Transverse colon (tissue), 4 donors: ENCODE data around the gene LAMC1. TPM values are rescaled to one million over a fixed set of nuclear protein-coding genes. Genes with fewer than 3 reads are reported as not detected.

Experiments used
- DNase-seq: peaks from one replicate; pipeline ENCODE4 v3.0.0-alpha.2; 2019
- H3K27ac ChIP-seq, 4 donors: fragments of 200-600 bp; sonication (generic); 2 replicates each; pipeline ENCODE4 v1.5.1; 2016 to 2018; ENCODE audit warnings: inconsistent platforms in 4 of 4
- H3K27me3 ChIP-seq: fragments of 200-600 bp; sonication (generic); 2 replicates; pipeline ENCODE4 v1.5.1; 2017; ENCODE audit warnings: inconsistent platforms
- H3K36me3 ChIP-seq, 4 donors: fragments of 200-600 bp; sonication (generic); 2 replicates each; pipeline ENCODE4 v1.5.1; 2017 to 2019; ENCODE audit warnings: inconsistent platforms in 4 of 4
- H3K4me1 ChIP-seq, 4 donors: fragments of 200-600 bp; sonication (generic); 2 replicates each; pipeline ENCODE4 v1.5.1; 2017 to 2020; ENCODE audit warnings: inconsistent platforms in 4 of 4
- H3K4me3 ChIP-seq, 4 donors: fragments of 200-600 bp; sonication (generic); 1 replicate in 1 of 4; 2 replicates in 3 of 4; pipeline versions ENCODE4 v1.5.1 to v1.6.1; 2017 to 2019; ENCODE audit warnings: inconsistent platforms in 4 of 4
- H3K9me3 ChIP-seq, 2 donors: fragments of 200-600 bp; sonication (generic); 2 replicates each; pipeline ENCODE4 v1.5.1; 2017 to 2019; ENCODE audit warnings: inconsistent platforms in 2 of 2
- CTCF ChIP-seq, 5 experiments: fragments of 200-600 bp in 3 of 5; fragments of 450-650 bp in 2 of 5; sonication (generic) in 3 of 5; IDR thresholded peaks; 1 replicate in 2 of 5; 2 replicates in 3 of 5; pipeline ENCODE4 v1.5.1; 2016 to 2017; ENCODE audit warnings: antibody characterized with exemption in 5 of 5, inconsistent platforms in 3 of 5, mild to moderate bottlenecking in 2 of 5, moderate library complexity in 1 of 5
- EP300 ChIP-seq: sonication (generic); formaldehyde crosslinking; IDR thresholded peaks from one replicate; pipeline ENCODE4 v1.6.1; 2017; ENCODE audit warnings: antibody characterized with exemption, low read depth
- POLR2A ChIP-seq: fragments of 450-650 bp; IDR thresholded peaks from one replicate; pipeline ENCODE4 v1.6.1; 2016; ENCODE audit warnings: antibody characterized with exemption, mild to moderate bottlenecking, moderate library complexity
- POLR2AphosphoS5 ChIP-seq, 3 donors: sonication (generic); formaldehyde crosslinking; IDR thresholded peaks; one replicate each; pipeline ENCODE4 v1.6.1; 2016; ENCODE audit warnings: antibody characterized with exemption in 3 of 3
- WGBS, 2 donors: methylation state at CpG; one replicate each; pipeline ENCODE4 v1.1.5; 2018; ENCODE audit warnings: low coverage in 1 of 2; 5-methylcytosine and 5-hydroxymethylcytosine counted together
- in situ Hi-C, 4 donors: fragments of 200-750 bp; cut with MboI; loops; one replicate each; pipeline versions ENCODE4 v1.15.0 to v1.15.1; 2017; ENCODE audit warnings: low sequenced_read_pairs in 3 of 4, low pct_ligation_motif_present in 1 of 4, low pct_unique_long_range_greater_than_20kb in 1 of 4
- intact Hi-C: fragments of 100-400 bp; cut with DNase I; formaldehyde crosslinking; loops from one replicate; pipeline ENCODE4 v1.15.1; 2023; ENCODE audit warnings: low total_unique reads
- total RNA-seq, 4 donors: library from RNA; depleted of rRNA; stranded (reverse); fragments of >200 nt; gene quantifications; one replicate each; pipeline ENCODE4 v1.1.0, GENCODE V29; 2016

LAMC1 gene
- total RNA-seq, 4 donors from 2014 or later: 77.7 to 633 (median 138) TPM

DNA sequence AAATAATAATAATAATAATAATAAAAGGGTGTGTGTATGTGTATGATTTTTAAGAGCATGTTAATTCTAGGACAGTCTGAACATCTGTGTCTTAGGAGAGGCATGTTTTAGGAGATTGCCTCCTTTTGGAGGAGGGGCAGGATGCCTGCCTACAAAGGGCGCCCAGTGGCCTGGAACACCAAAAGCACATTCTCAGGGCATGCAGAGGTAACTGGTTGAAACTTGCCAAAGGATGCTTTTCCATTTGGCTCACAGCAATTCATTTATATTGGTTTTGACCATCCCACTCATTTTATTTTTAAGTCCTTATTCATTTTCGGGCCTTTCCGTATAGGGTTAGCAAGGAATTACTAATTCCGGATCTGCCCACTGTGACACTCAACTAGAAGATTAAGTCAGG, 141.7 kb downstream of the LAMC1 start:
- WGBS, 2 donors: 95 to 96% methylated on average over 4 of the region's 4 CpGs
- no peaks in the 10 kb centered on the region for H3K36me3 ChIP-seq

DNA sequence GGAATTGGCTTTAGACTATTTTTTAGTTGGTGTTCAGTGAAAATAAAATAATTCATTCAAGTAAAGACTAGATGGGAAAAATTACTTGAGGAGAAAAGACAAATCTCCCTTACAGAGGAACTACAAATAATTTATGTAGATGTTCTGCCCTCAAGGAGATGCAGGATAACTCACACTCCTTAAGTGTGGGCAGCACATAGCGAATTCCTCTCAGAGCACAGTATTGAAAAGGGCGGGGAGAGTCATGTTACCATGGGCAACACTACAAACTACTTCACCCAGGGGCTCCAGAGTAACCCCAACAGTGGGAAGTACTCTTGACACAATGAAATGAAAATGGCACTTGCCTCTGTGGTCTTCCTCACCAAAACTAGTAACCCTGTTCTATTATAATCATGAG, 142.2 kb downstream of the LAMC1 start:
- 79 to 85% methylated on average over 2 of the region's 2 CpGs for WGBS, 2 donors

More for the DNA sequence above, 141.7 kb downstream of the LAMC1 start:
- in situ Hi-C loops: no loop called here
- Histone ChIP-seq H3K9me3 (no peaks in the 10 kb centered on the region), H3K4me1 (no peaks in the 10 kb centered on the region), H3K4me3 (no peak overlapping the region), H3K27ac (no peak overlapping the region), H3K27me3 (no peaks in the 10 kb centered on the region)
- DNase-seq: no peak
- intact Hi-C loops: no loop called here
- TF ChIP-seq POLR2AphosphoS5 (IDR thresholded peaks at IDR 0.05) (no peak), POLR2A (no peak), EP300 (no peak), CTCF (IDR thresholded peaks at IDR 0.05) (no peak)

DNA sequence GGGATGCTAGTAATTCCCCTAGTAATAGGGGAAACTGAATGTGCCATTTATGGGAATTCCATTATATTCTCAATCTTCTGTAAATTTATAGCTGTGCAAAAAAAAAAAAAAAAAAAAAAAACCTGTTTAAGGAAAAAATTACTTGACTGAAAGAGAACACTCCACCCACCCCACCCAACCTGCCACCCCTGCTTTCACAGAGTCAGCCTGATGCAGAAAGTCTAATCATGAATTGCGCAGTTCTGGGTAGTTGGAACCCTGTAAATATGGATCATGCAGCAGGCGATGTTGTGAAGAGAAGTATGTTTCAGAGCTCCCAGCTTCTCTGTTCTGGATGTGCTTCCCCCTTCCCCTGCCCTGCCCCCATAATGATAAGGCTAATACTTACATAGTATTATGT, 143.2 kb downstream of the LAMC1 start:
- Histone ChIP-seq H3K4me3 (no peak overlapping the region), H3K36me3 (no peaks in the 10 kb centered on the region), H3K27ac (no peak overlapping the region), H3K27me3 (no peaks in the 10 kb centered on the region), H3K4me1 (no peaks in the 10 kb centered on the region), H3K9me3 (no peaks in the 10 kb centered on the region)
- 96 to 100% methylated on average over 1 to 2 of the region's 2 CpGs for WGBS, 2 donors
- TF ChIP-seq CTCF (IDR thresholded peaks at IDR 0.05): no peak
- no peak for TF ChIP-seq POLR2AphosphoS5 (IDR thresholded peaks at IDR 0.05)
- TF ChIP-seq EP300: no peak
- no peak for TF ChIP-seq POLR2A
- no peak for DNase-seq
- intact Hi-C loops (no loop called here), in situ Hi-C loops (no loop called here)

More for the DNA sequence above, 142.2 kb downstream of the LAMC1 start:
- intact Hi-C loops (no loop called here), in situ Hi-C loops (no loop called here)
- TF ChIP-seq POLR2A: no peak
- no peak for TF ChIP-seq POLR2AphosphoS5 (IDR thresholded peaks at IDR 0.05)
- no peak for TF ChIP-seq CTCF (IDR thresholded peaks at IDR 0.05)
- TF ChIP-seq EP300: no peak
- DNase-seq: no peak
- H3K36me3 ChIP-seq: no peaks in the 10 kb centered on the region
- no peaks in the 10 kb centered on the region for H3K4me1 ChIP-seq
- H3K27ac ChIP-seq: no peak overlapping the region
- H3K4me3 ChIP-seq: no peak overlapping the region
- no peaks in the 10 kb centered on the region for H3K27me3 ChIP-seq
- H3K9me3 ChIP-seq: no peaks in the 10 kb centered on the region

DNA sequence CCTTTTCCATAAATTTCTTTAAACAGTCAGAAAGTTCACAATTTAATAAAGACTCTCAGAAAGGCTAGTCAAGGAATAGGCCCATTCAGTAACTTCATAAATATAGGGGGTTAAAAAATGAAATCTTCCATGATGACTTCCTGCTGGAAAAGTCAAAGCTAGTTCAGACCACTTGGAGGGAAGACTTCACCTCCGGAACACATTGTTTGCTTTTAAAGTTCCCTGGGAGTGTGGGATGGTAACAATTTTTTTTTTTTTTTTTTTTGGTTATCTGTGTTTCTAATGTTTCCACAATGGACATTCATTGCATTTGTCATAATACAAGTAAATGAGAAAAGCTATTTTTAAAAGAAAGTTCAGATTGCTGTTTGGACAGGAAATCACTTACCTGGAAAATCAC, 144.5 kb downstream of the LAMC1 start:
- Histone ChIP-seq H3K9me3 (no peaks in the 10 kb centered on the region), H3K36me3 (no peaks in the 10 kb centered on the region), H3K27ac (no peak overlapping the region), H3K4me1 (no peaks in the 10 kb centered on the region), H3K4me3 (no peak overlapping the region), H3K27me3 (no peaks in the 10 kb centered on the region)
- no peak for TF ChIP-seq EP300
- no peak for TF ChIP-seq POLR2A
- TF ChIP-seq CTCF (IDR thresholded peaks at IDR 0.05): no peak
- no peak for TF ChIP-seq POLR2AphosphoS5 (IDR thresholded peaks at IDR 0.05)
- in situ Hi-C loops: no loop called here
- DNase-seq: no peak
- WGBS, 2 donors: 89 to 100% methylated on average over 1 of the region's 1 CpG
- intact Hi-C loops: no loop called here
